ENCODE results near the gene SLC24A3.

GRCh38 chr20:19626896-19627295 is 414.5 kb downstream of the SLC24A3 start:
- TF ChIP-seq CTCF (IDR thresholded peaks at IDR 0.05): no peak
- TF ChIP-seq POLR2A (IDR thresholded peaks at IDR 0.05): no peak
